ENCODE data around the gene SYT15B. TPM values are rescaled to one million over a fixed set of nuclear protein-coding genes. Genes with fewer than 3 reads are reported as not detected.
"Not testable (repeated sequence)": the region's sequence is repeated elsewhere in the genome, so short reads cannot be mapped to it uniquely, and the experiment has no call there.

SYT15B gene
- 0.07 TPM for polyA plus RNA-seq (2013, experiment 1 of 2)
- 0.07 TPM for polyA plus RNA-seq (2013, experiment 2 of 2)

DNA sequence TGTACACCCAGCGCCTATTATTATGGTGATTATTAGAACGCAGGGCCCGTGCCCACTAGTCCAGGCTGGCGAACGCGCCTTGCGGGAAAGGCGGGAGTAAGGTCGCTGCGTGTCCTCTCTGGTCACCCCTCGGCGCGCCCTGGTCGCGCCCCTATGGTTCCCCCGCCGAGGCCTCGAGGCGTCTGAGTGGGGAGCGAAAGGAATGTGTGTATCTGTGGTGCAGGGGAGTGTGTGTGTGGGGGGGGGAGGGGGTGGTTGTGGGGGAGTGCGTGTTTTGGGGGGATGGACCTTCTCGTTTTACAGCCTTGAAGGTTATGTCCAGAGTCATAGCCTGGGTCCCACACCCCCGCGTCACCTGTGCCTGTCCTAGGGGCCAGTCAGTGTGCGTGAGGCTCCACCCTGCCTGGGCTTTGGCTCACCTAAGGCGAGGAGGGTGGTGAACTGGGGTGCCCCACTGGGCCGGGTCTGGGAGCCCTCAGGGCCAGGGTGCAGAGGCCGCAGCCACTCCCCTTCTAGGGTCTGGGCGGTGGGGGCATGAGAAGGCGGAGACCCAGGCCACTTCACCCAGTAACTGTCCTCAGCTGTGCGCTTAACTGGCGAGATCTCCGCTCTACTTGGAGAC lies at the start of gene SYT15B:
Gene SYT15B, minus strand, starts transcription at position 39 of the 622 bp plus-strand sequence. CDS start 952 bp downstream, outside the sequence.
- not testable (repeated sequence) for H3K36me3 ChIP-seq (ENCODE audit: control insufficient read depth in 1 of 2, insufficient read depth in 2 of 2, low read depth in 1 of 2, low read length in 2 of 2); H3K9me3 ChIP-seq (ENCODE audit: control insufficient read depth, low read length); H2BK12ac ChIP-seq (ENCODE audit: low read length in 2 of 2); H2AFZ ChIP-seq (ENCODE audit: low read depth, low read length); H2BK5ac ChIP-seq (ENCODE audit: low read depth, low read length, poor library complexity, severe bottlenecking); H4K91ac ChIP-seq (ENCODE audit: low read length); H3K4me1 ChIP-seq (ENCODE audit: control insufficient read depth, insufficient read depth, low read depth, low read length); H3K23ac ChIP-seq (ENCODE audit: low read length in 2 of 2); H3K18ac ChIP-seq (ENCODE audit: low read depth in 1 of 2, low read length in 2 of 2); H3K27me3 ChIP-seq (ENCODE audit: control insufficient read depth in 1 of 2, insufficient read depth in 1 of 2, low read length in 2 of 2); H3K9ac ChIP-seq (ENCODE audit: low read length); H3K27ac ChIP-seq (ENCODE audit: low read length, poor library complexity, severe bottlenecking); H3K4me3 ChIP-seq (ENCODE audit: insufficient read depth in 1 of 2, low read depth in 1 of 2, low read length in 2 of 2); DNase-seq; H3K4ac ChIP-seq (ENCODE audit: low read depth in 1 of 2, low read length in 2 of 2); H3K14ac ChIP-seq (ENCODE audit: low read length in 2 of 2); H2BK120ac ChIP-seq (ENCODE audit: low read depth, low read length); H2AK5ac ChIP-seq (ENCODE audit: low read length, severe bottlenecking); H2BK15ac ChIP-seq (ENCODE audit: low read depth, poor library complexity, severe bottlenecking); H4K8ac ChIP-seq (ENCODE audit: low read length); H3K79me1 ChIP-seq (replicated peaks; ENCODE audit: low read length, poor library complexity, severe bottlenecking)
- H3K4me2 ChIP-seq (ENCODE audit: low read length, poor library complexity, severe bottlenecking): peak within 1 kb of the TSS; percentile 31
- WGBS: 48% methylated on average over 14 of the region's 33 CpGs

GRCh38 chr10:47779590-47779989 lies 16.2 kb upstream of the SYT15B start:
- not testable (repeated sequence) for H3K36me3 ChIP-seq (ENCODE audit: control insufficient read depth in 1 of 2, insufficient read depth in 2 of 2, low read depth in 1 of 2, low read length in 2 of 2); H3K27me3 ChIP-seq (ENCODE audit: control insufficient read depth in 1 of 2, insufficient read depth in 1 of 2, low read length in 2 of 2); H3K4ac ChIP-seq (ENCODE audit: low read depth in 1 of 2, low read length in 2 of 2); H3K23ac ChIP-seq (ENCODE audit: low read length in 2 of 2); H3K4me1 ChIP-seq (ENCODE audit: control insufficient read depth, insufficient read depth, low read depth, low read length); H4K8ac ChIP-seq (ENCODE audit: low read length); H2AK5ac ChIP-seq (ENCODE audit: low read length, severe bottlenecking); H3K27ac ChIP-seq (ENCODE audit: low read length, poor library complexity, severe bottlenecking); H3K4me3 ChIP-seq (ENCODE audit: insufficient read depth in 1 of 2, low read depth in 1 of 2, low read length in 2 of 2); H3K14ac ChIP-seq (ENCODE audit: low read length in 2 of 2); H2BK5ac ChIP-seq (ENCODE audit: low read depth, low read length, poor library complexity, severe bottlenecking); H3K79me1 ChIP-seq (replicated peaks; ENCODE audit: low read length, poor library complexity, severe bottlenecking); H2BK15ac ChIP-seq (ENCODE audit: low read depth, poor library complexity, severe bottlenecking); DNase-seq; H2BK12ac ChIP-seq (ENCODE audit: low read length in 2 of 2); H2BK120ac ChIP-seq (ENCODE audit: low read depth, low read length); H3K4me2 ChIP-seq (ENCODE audit: low read length, poor library complexity, severe bottlenecking); H3K9me3 ChIP-seq (ENCODE audit: control insufficient read depth, low read length); H4K91ac ChIP-seq (ENCODE audit: low read length); H2AFZ ChIP-seq (ENCODE audit: low read depth, low read length); H3K9ac ChIP-seq (ENCODE audit: low read length); H3K18ac ChIP-seq (ENCODE audit: low read depth in 1 of 2, low read length in 2 of 2)
- WGBS: no CpG with 5 or more reads among the region's 4 CpGs

DNA sequence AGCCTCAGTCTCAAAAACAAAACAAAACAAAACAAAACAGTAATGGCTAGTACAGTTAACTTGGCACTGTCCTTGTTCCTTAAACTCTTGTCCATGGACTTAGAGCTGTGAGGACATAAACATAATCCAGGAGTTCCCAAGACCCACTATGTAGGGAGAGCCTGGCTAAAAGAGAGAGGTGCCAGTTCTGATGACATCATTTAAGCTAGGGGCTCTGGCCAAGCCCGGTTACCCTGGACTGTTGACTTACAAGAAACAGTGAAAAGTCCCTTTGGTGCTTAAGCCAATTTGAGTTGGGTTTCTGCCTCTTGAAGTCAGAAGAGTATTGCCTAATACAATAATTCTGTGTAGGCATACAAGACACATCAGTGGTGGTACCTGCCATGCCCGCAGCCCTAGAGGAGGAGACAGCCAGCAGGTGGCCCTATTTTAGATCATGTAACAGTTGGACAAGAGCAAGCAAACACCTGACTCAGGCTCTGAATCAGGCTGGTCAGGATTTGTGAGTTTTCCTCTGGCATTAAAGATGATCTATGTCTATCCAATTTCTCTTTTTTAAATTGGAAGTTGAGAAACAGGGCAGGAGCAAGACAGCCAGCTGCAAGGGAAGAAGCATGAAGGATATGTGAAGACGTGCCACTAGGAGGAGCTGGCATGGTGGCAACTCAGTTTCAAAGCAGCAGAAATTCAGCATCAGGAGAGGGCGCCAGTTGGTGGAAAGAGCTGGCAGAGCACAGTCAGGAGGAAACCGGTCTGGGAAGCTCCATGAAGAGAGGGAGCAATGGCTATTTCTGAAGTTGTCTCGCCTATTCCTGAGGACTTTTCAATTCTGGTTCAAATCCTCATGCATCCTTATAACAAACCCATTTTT lies 12.2 kb upstream of the SYT15B start:
- not testable (repeated sequence) for H3K9ac ChIP-seq (ENCODE audit: low read length); H3K14ac ChIP-seq (ENCODE audit: low read length in 2 of 2); H3K23ac ChIP-seq (ENCODE audit: low read length in 2 of 2); H3K4ac ChIP-seq (ENCODE audit: low read depth in 1 of 2, low read length in 2 of 2); H4K91ac ChIP-seq (ENCODE audit: low read length); H3K4me1 ChIP-seq (ENCODE audit: control insufficient read depth, insufficient read depth, low read depth, low read length); H3K79me1 ChIP-seq (replicated peaks; ENCODE audit: low read length, poor library complexity, severe bottlenecking); H2BK15ac ChIP-seq (ENCODE audit: low read depth, poor library complexity, severe bottlenecking); H3K36me3 ChIP-seq (ENCODE audit: control insufficient read depth in 1 of 2, insufficient read depth in 2 of 2, low read depth in 1 of 2, low read length in 2 of 2); H3K4me2 ChIP-seq (ENCODE audit: low read length, poor library complexity, severe bottlenecking); H2AFZ ChIP-seq (ENCODE audit: low read depth, low read length); H3K27me3 ChIP-seq (ENCODE audit: control insufficient read depth in 1 of 2, insufficient read depth in 1 of 2, low read length in 2 of 2); H2BK120ac ChIP-seq (ENCODE audit: low read depth, low read length); H2BK12ac ChIP-seq (ENCODE audit: low read length in 2 of 2); H3K9me3 ChIP-seq (ENCODE audit: control insufficient read depth, low read length); H3K18ac ChIP-seq (ENCODE audit: low read depth in 1 of 2, low read length in 2 of 2); H2BK5ac ChIP-seq (ENCODE audit: low read depth, low read length, poor library complexity, severe bottlenecking); H3K4me3 ChIP-seq (ENCODE audit: insufficient read depth in 1 of 2, low read depth in 1 of 2, low read length in 2 of 2); H4K8ac ChIP-seq (ENCODE audit: low read length); H3K27ac ChIP-seq (ENCODE audit: low read length, poor library complexity, severe bottlenecking); H2AK5ac ChIP-seq (ENCODE audit: low read length, severe bottlenecking)
- 17% methylated on average over 2 of the region's 6 CpGs for WGBS
- DNase-seq: peak; percentile 51

GRCh38 chr10:47770745-47771144 lies 7.4 kb upstream of the SYT15B start:
- H3K4me3 ChIP-seq (ENCODE audit: insufficient read depth in 1 of 2, low read depth in 1 of 2, low read length in 2 of 2); H3K4ac ChIP-seq (ENCODE audit: low read depth in 1 of 2, low read length in 2 of 2); H2BK5ac ChIP-seq (ENCODE audit: low read depth, low read length, poor library complexity, severe bottlenecking); H3K4me2 ChIP-seq (ENCODE audit: low read length, poor library complexity, severe bottlenecking); DNase-seq; H2BK15ac ChIP-seq (ENCODE audit: low read depth, poor library complexity, severe bottlenecking); H3K27ac ChIP-seq (ENCODE audit: low read length, poor library complexity, severe bottlenecking); H2AK5ac ChIP-seq (ENCODE audit: low read length, severe bottlenecking); H3K23ac ChIP-seq (ENCODE audit: low read length in 2 of 2); H2AFZ ChIP-seq (ENCODE audit: low read depth, low read length); H3K27me3 ChIP-seq (ENCODE audit: control insufficient read depth in 1 of 2, insufficient read depth in 1 of 2, low read length in 2 of 2); H3K79me1 ChIP-seq (replicated peaks; ENCODE audit: low read length, poor library complexity, severe bottlenecking); H4K91ac ChIP-seq (ENCODE audit: low read length); H2BK120ac ChIP-seq (ENCODE audit: low read depth, low read length); H3K4me1 ChIP-seq (ENCODE audit: control insufficient read depth, insufficient read depth, low read depth, low read length); H2BK12ac ChIP-seq (ENCODE audit: low read length in 2 of 2); H3K36me3 ChIP-seq (ENCODE audit: control insufficient read depth in 1 of 2, insufficient read depth in 2 of 2, low read depth in 1 of 2, low read length in 2 of 2); H3K18ac ChIP-seq (ENCODE audit: low read depth in 1 of 2, low read length in 2 of 2); H3K9me3 ChIP-seq (ENCODE audit: control insufficient read depth, low read length); H3K9ac ChIP-seq (ENCODE audit: low read length); H4K8ac ChIP-seq (ENCODE audit: low read length); H3K14ac ChIP-seq (ENCODE audit: low read length in 2 of 2): not testable (repeated sequence)
- no CpG with 5 or more reads among the region's 2 CpGs for WGBS
